HepG2 (cell line): ENCODE data around the gene SEPHS1.

Source experiments
- CTCF ChIP-seq: sonication (generic); formaldehyde crosslinking; IDR thresholded peaks from 2 replicates; pipeline ENCODE4 v1.5.0; 2020; ENCODE audit warnings: mild to moderate bottlenecking, missing genetic modification reagents, moderate library complexity
- POLR2AphosphoS5 ChIP-seq: IDR thresholded peaks from 2 replicates; pipeline ENCODE4 v1.6.1; 2012; ENCODE audit warnings: low read depth, low read length
- RAD21 ChIP-seq: fragments of 450-650 bp; formaldehyde crosslinking; IDR thresholded peaks from 2 replicates; pipeline ENCODE4 v1.5.0; 2020; ENCODE audit warnings: mild to moderate bottlenecking
- RFX5 ChIP-seq: IDR thresholded peaks from 2 replicates; pipeline ENCODE4 v1.6.1; 2011; ENCODE audit warnings: low read depth, low read length, improper control_type of control experiment
- SUZ12 ChIP-seq: fragments of 150-350 bp; IDR thresholded peaks from 2 replicates; pipeline ENCODE4 v1.6.1; 2014; ENCODE audit warnings: low read depth, low read length
- ZBTB3 ChIP-seq: sonication (generic); formaldehyde crosslinking; IDR thresholded peaks from 2 replicates; pipeline ENCODE4 v1.4.0; 2020; ENCODE audit warnings: low read depth, mild to moderate bottlenecking, moderate library complexity, missing genetic modification reagents, borderline replicate concordance
- ZBTB38 ChIP-seq: sonication (generic); formaldehyde crosslinking; IDR thresholded peaks from 2 replicates; pipeline ENCODE4 v1.5.1; 2020; ENCODE audit warnings: mild to moderate bottlenecking, missing genetic modification reagents
- ZMYM3 ChIP-seq: sonication (generic); formaldehyde crosslinking; IDR thresholded peaks from 2 replicates; pipeline ENCODE4 v1.5.1; 2020; ENCODE audit warnings: mild to moderate bottlenecking, missing genetic modification reagents
- ZNF20 ChIP-seq: sonication (generic); formaldehyde crosslinking; IDR thresholded peaks from 2 replicates; pipeline ENCODE4 v1.4.0; 2020; ENCODE audit warnings: mild to moderate bottlenecking, moderate library complexity, missing genetic modification reagents
- ZNF552 ChIP-seq: sonication (generic); formaldehyde crosslinking; IDR thresholded peaks from 2 replicates; pipeline ENCODE4 v1.9.0; 2022; ENCODE audit warnings: missing genetic modification reagents, mild to moderate bottlenecking, borderline replicate concordance
- ZNF563 ChIP-seq: sonication (generic); formaldehyde crosslinking; IDR thresholded peaks from 2 replicates; pipeline ENCODE4 v1.8.0; 2022; ENCODE audit warnings: mild to moderate bottlenecking, moderate library complexity, missing genetic modification reagents
- ZNF780A ChIP-seq: sonication (generic); formaldehyde crosslinking; IDR thresholded peaks from 2 replicates; pipeline ENCODE4 v1.8.0; 2022; ENCODE audit warnings: mild to moderate bottlenecking, missing genetic modification reagents, moderate library complexity

GRCh38 chr10:13338390-13339110 lies 9.5 kb downstream of the SEPHS1 start:
- TF ChIP-seq CTCF (no peak), ZBTB3 (CRISPR knock-in tag) (no peak), ZNF552 (CRISPR knock-in tag) (no peak), POLR2AphosphoS5 (no peak), ZNF563 (CRISPR knock-in tag) (no peak), ZNF20 (CRISPR knock-in tag) (no peak), ZNF780A (CRISPR knock-in tag) (no peak), ZMYM3 (CRISPR knock-in tag) (no peak), ZBTB38 (CRISPR knock-in tag) (no peak), RAD21 (CRISPR knock-in tag) (no peak), RFX5 (no peak), SUZ12 (no peak)
